GM12872 (cell line): ENCODE data around the gene EFCAB6.

Experiments
- CTCF ChIP-seq: IDR thresholded peaks from 3 replicates; pipeline ENCODE4 v1.5.1; 2011; ENCODE audit warnings: low read depth, mild to moderate bottlenecking, low read length, moderate library complexity; ENCODE audit not compliant: insufficient read depth

EFCAB6 gene

GRCh38 chr22:43542681-43543521 lies 269.2 kb downstream of the EFCAB6 start:
- no peak for TF ChIP-seq CTCF

- TF ChIP-seq CTCF, result no peak
These were observed 270.4 kb downstream of the EFCAB6 start for GRCh38 chr22:43541462-43542407.

GRCh38 chr22:43541022-43541421 lies 271.1 kb downstream of the EFCAB6 start:
- no peak for TF ChIP-seq CTCF

GRCh38 chr22:43540529-43540923 lies 271.6 kb downstream of the EFCAB6 start:
- no peak for TF ChIP-seq CTCF

GRCh38 chr22:43539572-43540528 lies 272.3 kb downstream of the EFCAB6 start:
- no peak for TF ChIP-seq CTCF

GRCh38 chr22:43537019-43537585 lies 275.0 kb downstream of the EFCAB6 start:
- TF ChIP-seq CTCF, result peak; percentile 28; the same call in 1 of the 3 replicates
